PFSK-1 (cell line): ENCODE measurements around the gene CD300A.

Experiments used
- POLR2AphosphoS5 ChIP-seq: IDR thresholded peaks from 2 replicates; pipeline ENCODE4 v1.6.1; 2012; ENCODE audit warnings: low read depth, mild to moderate bottlenecking, control low read depth, low read length, moderate library complexity
- SIN3A ChIP-seq: IDR thresholded peaks from 2 replicates; pipeline ENCODE4 v1.6.1; 2012; ENCODE audit warnings: mild to moderate bottlenecking, low read length, moderate library complexity, borderline replicate concordance; ENCODE audit not compliant: insufficient read depth
- TAF1 ChIP-seq: IDR thresholded peaks from 2 replicates; pipeline ENCODE4 v1.6.1; 2012; ENCODE audit warnings: low read length, control low read depth, borderline replicate concordance; ENCODE audit not compliant: insufficient read depth
- TF ChIP-seq, protein P1 (sequence below), 2 experiments: IDR thresholded peaks; 2 replicates each; pipeline versions ENCODE4 v1.6.1 to v1.8.0; 2011 to 2012; ENCODE audit warnings: low read depth in 2 of 2, low read length in 2 of 2, control low read depth in 1 of 2, inconsistent platforms in 1 of 2, mild to moderate bottlenecking in 1 of 2, moderate library complexity in 1 of 2; ENCODE audit not compliant: insufficient read depth in 1 of 2

DNA sequence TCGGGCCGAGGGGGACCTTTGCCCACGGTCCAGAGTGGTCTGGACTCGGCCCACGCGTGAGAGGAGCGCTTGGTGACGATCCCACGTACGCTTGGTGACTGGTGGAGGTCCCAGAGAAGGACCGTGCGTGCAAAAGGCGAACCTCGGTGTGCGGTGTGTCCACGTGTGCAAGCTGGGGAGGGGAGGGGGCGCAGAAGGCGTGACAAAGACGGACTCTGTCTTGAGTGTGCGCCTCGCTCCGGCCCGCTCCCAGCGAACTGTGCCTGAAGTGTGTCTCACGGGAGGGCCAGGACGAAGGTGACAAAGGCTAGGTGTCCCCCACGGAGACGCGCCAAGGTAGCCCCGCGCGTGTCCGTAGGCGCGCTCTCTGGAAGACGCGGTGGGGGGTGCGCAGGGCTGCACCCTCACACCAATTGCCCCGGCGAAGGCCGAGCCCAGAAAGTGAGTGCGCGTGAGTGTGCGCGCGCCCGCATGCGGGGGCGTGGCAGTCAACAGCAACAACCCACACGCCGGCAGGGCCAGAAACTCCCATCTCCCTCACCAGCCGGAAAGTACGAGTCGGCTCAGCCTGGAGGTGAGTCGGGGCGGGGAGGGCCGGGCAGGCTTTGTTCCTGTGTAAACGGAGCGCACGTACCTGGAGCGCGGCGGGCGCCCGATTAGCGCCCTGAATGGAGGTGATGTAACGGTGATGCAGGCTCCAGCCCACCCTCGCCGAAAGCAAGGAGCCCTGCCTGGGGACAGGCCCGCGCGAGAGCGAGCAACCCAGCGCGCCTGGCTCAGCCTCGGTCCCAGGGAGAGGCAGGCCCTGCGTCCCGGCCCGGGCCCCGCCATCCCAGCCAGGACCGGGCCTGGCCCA is 34.6 kb upstream of the CD300A start, which contains the start of gene GPRC5C:
- no peak for TF ChIP-seq TAF1
- no peak for TF ChIP-seq POLR2AphosphoS5
- TF ChIP-seq, protein P1, sequence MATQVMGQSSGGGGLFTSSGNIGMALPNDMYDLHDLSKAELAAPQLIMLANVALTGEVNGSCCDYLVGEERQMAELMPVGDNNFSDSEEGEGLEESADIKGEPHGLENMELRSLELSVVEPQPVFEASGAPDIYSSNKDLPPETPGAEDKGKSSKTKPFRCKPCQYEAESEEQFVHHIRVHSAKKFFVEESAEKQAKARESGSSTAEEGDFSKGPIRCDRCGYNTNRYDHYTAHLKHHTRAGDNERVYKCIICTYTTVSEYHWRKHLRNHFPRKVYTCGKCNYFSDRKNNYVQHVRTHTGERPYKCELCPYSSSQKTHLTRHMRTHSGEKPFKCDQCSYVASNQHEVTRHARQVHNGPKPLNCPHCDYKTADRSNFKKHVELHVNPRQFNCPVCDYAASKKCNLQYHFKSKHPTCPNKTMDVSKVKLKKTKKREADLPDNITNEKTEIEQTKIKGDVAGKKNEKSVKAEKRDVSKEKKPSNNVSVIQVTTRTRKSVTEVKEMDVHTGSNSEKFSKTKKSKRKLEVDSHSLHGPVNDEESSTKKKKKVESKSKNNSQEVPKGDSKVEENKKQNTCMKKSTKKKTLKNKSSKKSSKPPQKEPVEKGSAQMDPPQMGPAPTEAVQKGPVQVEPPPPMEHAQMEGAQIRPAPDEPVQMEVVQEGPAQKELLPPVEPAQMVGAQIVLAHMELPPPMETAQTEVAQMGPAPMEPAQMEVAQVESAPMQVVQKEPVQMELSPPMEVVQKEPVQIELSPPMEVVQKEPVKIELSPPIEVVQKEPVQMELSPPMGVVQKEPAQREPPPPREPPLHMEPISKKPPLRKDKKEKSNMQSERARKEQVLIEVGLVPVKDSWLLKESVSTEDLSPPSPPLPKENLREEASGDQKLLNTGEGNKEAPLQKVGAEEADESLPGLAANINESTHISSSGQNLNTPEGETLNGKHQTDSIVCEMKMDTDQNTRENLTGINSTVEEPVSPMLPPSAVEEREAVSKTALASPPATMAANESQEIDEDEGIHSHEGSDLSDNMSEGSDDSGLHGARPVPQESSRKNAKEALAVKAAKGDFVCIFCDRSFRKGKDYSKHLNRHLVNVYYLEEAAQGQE (IDR thresholded peaks at IDR 0.05; ENCODE audit: insufficient read depth in 1 of 2, low read depth in 2 of 2, low read length in 2 of 2) = no peak
- no peak for TF ChIP-seq SIN3A
